Glutamatergic neuron (in vitro differentiated cells): ENCODE results near the gene SHROOM3. TPM values are rescaled to one million over a fixed set of nuclear protein-coding genes. Genes with fewer than 3 reads are reported as not detected.

ENCODE experiments used
- DNase-seq: peaks from one replicate; pipeline ENCODE4 v3.0.0; 2022
- H3K27ac Mint-ChIP-seq: one replicate; pipeline ENCODE4 v1.8.0; 2020; ENCODE audit warnings: mild to moderate bottlenecking, mixed read lengths, inconsistent platforms; ENCODE audit not compliant: unreplicated experiment
- H3K27me3 Mint-ChIP-seq: one replicate; pipeline ENCODE4 v1.8.0; 2020; ENCODE audit warnings: mild to moderate bottlenecking, moderate library complexity, mixed read lengths, inconsistent platforms; ENCODE audit not compliant: unreplicated experiment
- H3K36me3 Mint-ChIP-seq: one replicate; pipeline ENCODE4 v1.8.0; 2020; ENCODE audit warnings: mild to moderate bottlenecking, mixed read lengths, inconsistent platforms; ENCODE audit not compliant: unreplicated experiment
- H3K4me1 Mint-ChIP-seq: one replicate; pipeline ENCODE4 v1.8.0; 2020; ENCODE audit warnings: mild to moderate bottlenecking, low read depth, mixed read lengths, inconsistent platforms; ENCODE audit not compliant: unreplicated experiment
- H3K4me3 Mint-ChIP-seq: one replicate; pipeline ENCODE4 v1.8.0; 2020; ENCODE audit warnings: mild to moderate bottlenecking, mixed read lengths, inconsistent platforms; ENCODE audit not compliant: unreplicated experiment
- H3K9me3 Mint-ChIP-seq: one replicate; pipeline ENCODE4 v1.8.0; 2020; ENCODE audit warnings: mild to moderate bottlenecking, moderate library complexity, mixed read lengths, inconsistent platforms; ENCODE audit not compliant: unreplicated experiment
- total RNA-seq: library from RNA; stranded (reverse); fragmentation: NEBNext Ultra II Directional; extraction: Animal tissue kit (Norgen Biotek cat#: 25700); gene quantifications from one replicate; pipeline ENCODE4 v1.2.1, GENCODE V29; 2021; ENCODE audit not compliant: unreplicated experiment
- TF ChIP-seq, protein P1 (sequence below): fragments of 200-600 bp; sonication (generic); IDR thresholded peaks from one replicate; pipeline ENCODE4 v1.5.0; 2021; ENCODE audit not compliant: partially characterized antibody, unreplicated experiment

The SHROOM3 gene
- total RNA-seq, 1 donor from 2014 or later, result 1.9 TPM

DNA sequence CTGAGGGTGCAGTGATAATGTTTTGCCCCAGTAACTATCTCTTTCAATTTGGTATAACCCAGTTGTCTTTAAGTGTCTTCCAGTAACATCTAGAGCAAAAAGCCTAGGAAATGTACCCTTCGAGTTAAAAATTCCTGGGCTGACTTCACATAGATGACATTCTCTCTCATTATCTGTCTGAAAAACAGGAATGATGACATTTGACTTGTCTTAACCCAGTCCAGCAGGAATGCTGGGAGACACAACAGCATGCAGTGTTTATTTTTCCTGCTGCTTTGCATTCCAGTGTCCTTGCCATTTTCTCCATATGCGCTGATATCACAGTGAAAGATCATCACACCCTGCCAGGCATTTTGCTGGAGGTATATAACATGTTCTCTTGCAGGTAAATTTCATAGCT lies 333.0 kb downstream of the SHROOM3 start:
- TF ChIP-seq, protein P1, sequence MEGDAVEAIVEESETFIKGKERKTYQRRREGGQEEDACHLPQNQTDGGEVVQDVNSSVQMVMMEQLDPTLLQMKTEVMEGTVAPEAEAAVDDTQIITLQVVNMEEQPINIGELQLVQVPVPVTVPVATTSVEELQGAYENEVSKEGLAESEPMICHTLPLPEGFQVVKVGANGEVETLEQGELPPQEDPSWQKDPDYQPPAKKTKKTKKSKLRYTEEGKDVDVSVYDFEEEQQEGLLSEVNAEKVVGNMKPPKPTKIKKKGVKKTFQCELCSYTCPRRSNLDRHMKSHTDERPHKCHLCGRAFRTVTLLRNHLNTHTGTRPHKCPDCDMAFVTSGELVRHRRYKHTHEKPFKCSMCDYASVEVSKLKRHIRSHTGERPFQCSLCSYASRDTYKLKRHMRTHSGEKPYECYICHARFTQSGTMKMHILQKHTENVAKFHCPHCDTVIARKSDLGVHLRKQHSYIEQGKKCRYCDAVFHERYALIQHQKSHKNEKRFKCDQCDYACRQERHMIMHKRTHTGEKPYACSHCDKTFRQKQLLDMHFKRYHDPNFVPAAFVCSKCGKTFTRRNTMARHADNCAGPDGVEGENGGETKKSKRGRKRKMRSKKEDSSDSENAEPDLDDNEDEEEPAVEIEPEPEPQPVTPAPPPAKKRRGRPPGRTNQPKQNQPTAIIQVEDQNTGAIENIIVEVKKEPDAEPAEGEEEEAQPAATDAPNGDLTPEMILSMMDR, result no peak
- Mint-ChIP-seq H3K36me3 (no peaks in the 10 kb centered on the region), H3K27me3 (no peaks in the 10 kb centered on the region), H3K4me3 (no peak overlapping the region), H3K27ac (no peak overlapping the region), H3K4me1 (peaks cover 4% of the 10 kb centered on the region), H3K9me3 (peaks cover 2% of the 10 kb centered on the region)
- DNase-seq, result no peak

DNA sequence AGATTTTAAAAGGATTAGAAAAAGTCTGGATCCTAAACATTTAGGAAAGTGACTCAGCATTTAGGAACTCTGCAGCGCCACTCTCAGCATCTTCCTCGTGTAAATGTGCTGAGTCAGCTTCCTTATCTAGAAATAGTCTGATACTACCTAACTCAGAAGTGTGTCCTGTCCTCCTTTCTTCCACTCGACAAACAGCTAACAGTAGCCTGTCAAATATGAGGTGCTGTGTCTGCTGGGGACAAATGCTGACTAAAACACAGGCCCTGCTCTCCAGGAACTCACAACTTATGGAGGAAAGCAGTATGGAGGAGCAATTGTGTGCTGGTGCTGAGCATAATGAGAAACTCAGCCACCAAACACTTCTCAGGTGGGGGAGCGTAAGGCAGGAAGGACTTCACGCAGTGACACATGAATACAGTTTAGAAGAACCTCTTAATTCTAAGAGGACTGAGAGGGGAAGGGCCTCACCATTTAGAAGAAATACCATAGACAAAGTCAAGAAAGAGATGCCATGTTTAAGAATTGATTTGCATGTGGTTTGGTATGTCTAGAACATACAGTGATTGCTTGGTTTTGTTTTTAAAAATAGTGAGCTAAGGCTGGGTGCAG lies 337.6 kb downstream of the SHROOM3 start:
- H3K4me1 Mint-ChIP-seq, result no peaks in the 10 kb centered on the region
- H3K9me3 Mint-ChIP-seq, result peaks cover 2% of the 10 kb centered on the region
- H3K27me3 Mint-ChIP-seq, result no peaks in the 10 kb centered on the region
- TF ChIP-seq, protein P1, result no peak
- peaks cover 4% of the 10 kb centered on the region for H3K36me3 Mint-ChIP-seq
- H3K27ac Mint-ChIP-seq, result no peak overlapping the region
- no peak overlapping the region for H3K4me3 Mint-ChIP-seq
- DNase-seq, result no peak

DNA sequence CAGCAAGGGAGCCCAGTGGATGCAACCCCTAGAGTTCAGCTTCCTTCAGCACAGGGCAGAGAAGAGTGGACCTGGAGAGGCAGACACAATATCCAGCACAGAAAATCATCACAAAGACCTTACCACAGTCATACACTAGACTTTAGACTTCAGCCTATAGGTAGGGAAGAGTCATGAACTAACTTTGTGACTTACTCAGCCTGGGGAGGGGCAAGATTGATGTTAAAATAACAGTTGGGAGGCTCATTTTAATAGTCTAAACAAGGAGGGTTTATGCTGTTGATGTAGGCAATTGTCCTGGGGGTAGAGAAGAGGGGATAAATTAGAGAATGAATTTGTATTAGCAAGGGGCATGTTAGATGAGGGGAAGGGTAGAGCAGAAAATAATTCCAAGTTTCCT lies 338.7 kb downstream of the SHROOM3 start:
- Mint-ChIP-seq H3K27me3 (no peaks in the 10 kb centered on the region), H3K4me3 (no peak overlapping the region), H3K4me1 (no peaks in the 10 kb centered on the region), H3K9me3 (peaks cover 2% of the 10 kb centered on the region), H3K27ac (no peak overlapping the region), H3K36me3 (peaks cover 4% of the 10 kb centered on the region)
- no peak for DNase-seq
- TF ChIP-seq, protein P1, result no peak

DNA sequence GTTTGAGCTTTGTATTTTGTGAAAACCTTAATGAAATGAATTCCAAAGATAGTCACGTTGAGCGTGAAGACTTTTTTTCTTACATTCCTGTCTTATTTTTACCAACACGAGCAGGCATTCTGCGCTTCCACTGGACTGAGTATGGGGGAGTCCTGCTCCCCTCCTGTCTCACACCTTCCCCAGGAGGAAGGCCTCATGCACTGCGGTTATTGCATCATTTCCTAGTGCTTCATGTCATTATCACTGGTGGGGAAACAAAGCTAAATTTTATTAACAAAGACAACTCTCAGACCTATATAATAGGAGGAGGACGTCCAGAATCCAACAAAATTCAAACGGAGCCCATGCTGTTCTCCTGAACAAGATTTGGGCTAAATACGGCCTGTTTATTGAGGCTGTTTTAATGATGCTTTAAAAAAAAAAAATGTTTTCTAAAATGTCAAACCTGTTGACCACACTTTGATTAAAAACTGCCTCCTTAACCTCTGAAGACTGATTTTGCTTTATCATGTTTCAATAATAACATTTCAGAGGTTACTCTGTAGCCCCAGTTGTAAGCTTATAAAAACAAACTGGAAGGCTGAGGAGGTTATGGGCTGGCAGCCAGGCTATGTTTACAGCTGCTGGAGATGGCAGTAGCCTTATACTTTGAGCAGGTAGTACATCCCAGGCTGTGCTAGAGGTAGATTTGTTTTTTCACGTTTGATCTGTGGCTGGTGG lies 344.9 kb downstream of the SHROOM3 start:
- Mint-ChIP-seq H3K36me3 (peaks cover 4% of the 10 kb centered on the region), H3K4me3 (no peak overlapping the region), H3K9me3 (peaks cover 1% of the 10 kb centered on the region), H3K4me1 (no peaks in the 10 kb centered on the region), H3K27me3 (peaks cover 2% of the 10 kb centered on the region), H3K27ac (no peak overlapping the region)
- DNase-seq, result no peak
- TF ChIP-seq, protein P1, result no peak
